ENCODE results near the gene SLC25A13. TPM values are rescaled to one million over a fixed set of nuclear protein-coding genes. Genes with fewer than 3 reads are reported as not detected.

SLC25A13 gene
- total and polyA plus RNA-seq, 9 of the 15 experiments (the other 6 are each of a cell fraction or from before 2014, with no cell fraction given), result 21.4 to 80.2 (median 58.7) TPM

- peak; percentile 88 for TF ChIP-seq C11orf30 (IDR thresholded peaks at IDR 0.05; ENCODE audit: low read depth)
- TF ChIP-seq HDAC3 (IDR thresholded peaks at IDR 0.05; ENCODE audit: borderline replicate concordance, partially characterized antibody), result peak; percentile 19
- peak; percentile 71 for TF ChIP-seq MAFF (IDR thresholded peaks at IDR 0.05; ENCODE audit: low read length)
- TF ChIP-seq PTRF (tag; IDR thresholded peaks at IDR 0.05), result peak; percentile 73
- TF ChIP-seq PTTG1 (tag; IDR thresholded peaks at IDR 0.05; ENCODE audit: low read depth), result peak; percentile 69
These were observed 39.4 kb upstream of the SLC25A13 start (continued) for GRCh38 chr7:96361116-96361857.

GRCh38 chr7:96359876-96360275, 38.0 kb upstream of the SLC25A13 start:
- intact Hi-C loops (cut with micrococcal nuclease), result no loop called here
- Histone ChIP-seq H3K9ac (ENCODE audit: insufficient read depth in 1 of 2, low read depth in 2 of 2, low read length in 2 of 2) (no peak overlapping the region), H3K4me1 (replicated peaks in 1 of 2; ENCODE audit: control insufficient read depth in 2 of 2, insufficient read depth in 2 of 2, low read length in 2 of 2) (no peaks in the 10 kb centered on the region; a peak in 1 of 5 replicates), H3K36me3 (ENCODE audit: control insufficient read depth, insufficient read depth, low read length) (no peaks in the 10 kb centered on the region), H3K9me1 (ENCODE audit: control insufficient read depth, insufficient read depth, low read length) (no peaks in the 10 kb centered on the region), H4K20me1 (replicated peaks; ENCODE audit: control insufficient read depth, insufficient read depth, low read length) (no peaks in the 10 kb centered on the region), H3K4me3 (no peak overlapping the region), H3K27ac (ENCODE audit: extremely low read depth, low read depth, low read length) (no peak overlapping the region), H3K27me3 (ENCODE audit: control insufficient read depth in 2 of 2, insufficient read depth in 2 of 2, low read length in 2 of 2) (no peaks in the 10 kb centered on the region), H3K9me3 (replicated peaks; ENCODE audit: control insufficient read depth, insufficient read depth, low read depth, low read length) (no peaks in the 10 kb centered on the region), H2AFZ (ENCODE audit: low read depth, low read length) (no peak overlapping the region), H3K4me2 (ENCODE audit: insufficient read depth, low read length) (no peak overlapping the region), H3K79me2 (ENCODE audit: control insufficient read depth, insufficient read depth, low read length) (no peaks in the 10 kb centered on the region)
- in situ Hi-C loops (cut with MboI), result no loop called here
- POLR2A ChIA-PET, result interaction anchor here (1.4 kb wide), 1 partner anchor 10 kb away, joined by 5 read pairs; no protein-coding TSS in a partner anchor
- no peak for ATAC-seq
- FAIRE-seq, result no peak
- BruUV-seq (replicated peaks), result no TSS peak
- DNase-seq (ENCODE audit: extremely low read depth in 1 of 4, low spot score in 3 of 4), result no peak
- WGBS (ENCODE audit: insufficient coverage, low coverage, missing lambda C conversion rate), result 29% methylated on average over 2 of the region's 2 CpGs
- CTCF ChIA-PET (ENCODE audit: low intra/inter-chr PET ratio), result no interaction called here
- TF ChIP-seq POLR2A (conservative IDR thresholded peaks at IDR 0.05), result no peak
- TF ChIP-seq NR2C2 (CRISPR knock-in tag; IDR thresholded peaks at IDR 0.05), result no peak
- TF ChIP-seq NR2C2 (tag; IDR thresholded peaks at IDR 0.05), result peak; percentile 54
- TF ChIP-seq ZNF253 (CRISPR knock-in tag; conservative IDR thresholded peaks at IDR 0.05), result no peak
- TF ChIP-seq ZFP36 (IDR thresholded peaks at IDR 0.05; ENCODE audit: low read depth, low read length, partially characterized antibody), result no peak
- no peak for TF ChIP-seq U2AF1 (optimal IDR thresholded peaks at IDR 0.05; ENCODE audit: low read depth, low read length)
- TF ChIP-seq SNIP1 (IDR thresholded peaks at IDR 0.05; ENCODE audit: low read depth), result no peak
- no peak for TF ChIP-seq CHD4 (IDR thresholded peaks at IDR 0.05; ENCODE audit: insufficient read depth, insufficient replicate concordance, low read depth, low read length, poor library complexity, severe bottlenecking)
- no peak for TF ChIP-seq KAT2B (IDR thresholded peaks at IDR 0.05; ENCODE audit: low read depth, low read length)
- TF ChIP-seq NR2C1 (IDR thresholded peaks at IDR 0.05), result peak; percentile 68
- peak; percentile 73 for TF ChIP-seq NR2C1 (tag; IDR thresholded peaks at IDR 0.05)
- TF ChIP-seq UBTF (IDR thresholded peaks at IDR 0.05; ENCODE audit: borderline replicate concordance in 1 of 2, low read depth in 2 of 2, low read length in 2 of 2), result no peak
- no peak for TF ChIP-seq MITF (IDR thresholded peaks at IDR 0.05)
- no peak for TF ChIP-seq CBFA2T3 (IDR thresholded peaks at IDR 0.05)
- TF ChIP-seq HDAC3 (IDR thresholded peaks at IDR 0.05; ENCODE audit: borderline replicate concordance, partially characterized antibody), result no peak

All from K562 (cell line).